Loucy (cell line): ENCODE data around the gene CANT1.

Experiments used
- H2AFZ ChIP-seq: fragments of 200-600 bp; sonication (generic); 2 replicates; pipeline ENCODE4 v1.6.0; 2016; ENCODE audit warnings: antibody characterized with exemption, mild to moderate bottlenecking, low read length, moderate library complexity
- H3F3A ChIP-seq: fragments of 200-600 bp; 2 replicates; pipeline ENCODE4 v1.6.0; 2016; ENCODE audit warnings: antibody characterized with exemption, low read depth, mild to moderate bottlenecking
- H3K27me3 ChIP-seq: fragments of 200-600 bp; sonication (generic); 2 replicates; pipeline ENCODE4 v1.6.1; 2014; ENCODE audit warnings: low read length, mild to moderate bottlenecking; ENCODE audit not compliant: insufficient read depth, poor library complexity, severe bottlenecking
- H3K36me3 ChIP-seq: fragments of 200-600 bp; sonication (generic); 2 replicates; pipeline ENCODE4 v1.6.1; 2016; ENCODE audit warnings: low read length; ENCODE audit not compliant: insufficient read depth
- H3K4me1 ChIP-seq: fragments of 200-600 bp; sonication (generic); 2 replicates; pipeline ENCODE4 v1.5.1; 2014; ENCODE audit warnings: low read length, mild to moderate bottlenecking; ENCODE audit not compliant: insufficient read depth, poor library complexity, severe bottlenecking
- H3K4me2 ChIP-seq: fragments of 200-600 bp; sonication (generic); 2 replicates; pipeline ENCODE4 v1.6.0; 2014; ENCODE audit warnings: antibody characterized with exemption, low read length, low read depth, mild to moderate bottlenecking; ENCODE audit not compliant: poor library complexity, severe bottlenecking
- H3K4me3 ChIP-seq: fragments of 200-600 bp; sonication (generic); 2 replicates; pipeline ENCODE4 v1.5.1; 2014; ENCODE audit warnings: low read length, mild to moderate bottlenecking, mixed read lengths; ENCODE audit not compliant: poor library complexity, severe bottlenecking
- H3K79me2 ChIP-seq: fragments of 200-600 bp; sonication (generic); 2 replicates; pipeline ENCODE4 v1.6.1; 2014; ENCODE audit warnings: low read length; ENCODE audit not compliant: insufficient read depth
- H3K9ac ChIP-seq: fragments of 200-600 bp; sonication (generic); 2 replicates; pipeline ENCODE4 v1.6.0; 2014; ENCODE audit warnings: mild to moderate bottlenecking, low read depth, low read length, moderate library complexity; ENCODE audit not compliant: poor library complexity, severe bottlenecking
- H3K9me2 ChIP-seq: fragments of 200-600 bp; sonication (generic); replicated peaks from 2 replicates; pipeline ENCODE4 v1.6.1; 2016; ENCODE audit warnings: low read depth, low read length, mixed read lengths
- H3K9me3 ChIP-seq: fragments of 200-600 bp; sonication (generic); 2 replicates; pipeline ENCODE4 v1.6.1; 2014; ENCODE audit warnings: mild to moderate bottlenecking, antibody characterized with exemption, low read length, low read depth; ENCODE audit not compliant: insufficient read depth
- H4K20me1 ChIP-seq: fragments of 200-600 bp; sonication (generic); 2 replicates; pipeline ENCODE4 v1.6.0; 2014; ENCODE audit warnings: antibody characterized with exemption, low read length, mild to moderate bottlenecking; ENCODE audit not compliant: insufficient read depth, poor library complexity, severe bottlenecking
- CTCF ChIP-seq: fragments of 200-600 bp; sonication (generic); conservative IDR thresholded peaks from 2 replicates; pipeline ENCODE4 v1.5.1; 2014; ENCODE audit warnings: mild to moderate bottlenecking, antibody characterized with exemption, low read length
- EZH2phosphoT487 ChIP-seq: fragments of 200-600 bp; IDR thresholded peaks from 2 replicates; pipeline ENCODE4 v1.6.1; 2018; ENCODE audit warnings: antibody characterized with exemption, mild to moderate bottlenecking, moderate library complexity, borderline replicate concordance

Gene CANT1

GRCh38 chr17:78944026-78944425, 65.5 kb downstream of the CANT1 start:
- no peak overlapping the region for H3K4me2 ChIP-seq
- H3K36me3 ChIP-seq: no peaks in the 10 kb centered on the region
- no peaks in the 10 kb centered on the region for H4K20me1 ChIP-seq
- no peaks in the 10 kb centered on the region for H3K9me3 ChIP-seq
- H3K27me3 ChIP-seq: no peaks in the 10 kb centered on the region
- no peaks in the 10 kb centered on the region for H3K4me1 ChIP-seq
- TF ChIP-seq CTCF (no peak), EZH2phosphoT487 (no peak)
- no peaks in the 10 kb centered on the region for H3K79me2 ChIP-seq
- H3F3A ChIP-seq: no peaks in the 10 kb centered on the region
- H2AFZ ChIP-seq: no peak overlapping the region
- H3K9ac ChIP-seq: no peak overlapping the region
- no peak overlapping the region for H3K4me3 ChIP-seq
- no peaks in the 10 kb centered on the region for H3K9me2 ChIP-seq
